SIG-M5 treated with dmso at 0.1 percent for 504 hours (cell line): ENCODE results near the gene IRF8.
A peak's percentile ranks its signal among the peaks of the same experiment; 100 is the strongest.
"Not testable (repeated sequence)": the region's sequence is repeated elsewhere in the genome, so short reads cannot be mapped to it uniquely, and the experiment has no call there.

Experiments
- DNase-seq: peaks from one replicate; lab custom pipeline; 2025; ENCODE audit not compliant: unreplicated experiment; lab: John Stamatoyannopoulos, UW

IRF8 gene

GRCh38 chr16:85929259-85929721 lies 30.3 kb downstream of the IRF8 start:
- no peak for DNase-seq

GRCh38 chr16:85930301-85930700 lies 31.3 kb downstream of the IRF8 start:
- DNase-seq: no peak

- no peak for DNase-seq
Measured at GRCh38 chr16:85931596-85932402, 32.8 kb downstream of the IRF8 start.

- no peak for DNase-seq
Measured at GRCh38 chr16:85934210-85934609, 35.2 kb downstream of the IRF8 start.

GRCh38 chr16:85935391-85935973 lies 36.5 kb downstream of the IRF8 start:
- DNase-seq: no peak

- DNase-seq: peak; percentile 81
Measured at GRCh38 chr16:85935974-85936760, 37.2 kb downstream of the IRF8 start.

- no peak for DNase-seq
Measured at GRCh38 chr16:85936816-85937215, 37.9 kb downstream of the IRF8 start.

- no peak for DNase-seq
Measured at GRCh38 chr16:85940214-85940613, 41.3 kb downstream of the IRF8 start.

- DNase-seq: no peak
Measured at GRCh38 chr16:85941863-85942644, 43.1 kb downstream of the IRF8 start.

GRCh38 chr16:85942659-85943058 lies 43.7 kb downstream of the IRF8 start:
- not testable (repeated sequence) for DNase-seq

- DNase-seq: peak; percentile 70
Measured at GRCh38 chr16:85943711-85944110, 44.7 kb downstream of the IRF8 start.

- DNase-seq: no peak
Measured at GRCh38 chr16:85944572-85945423, 45.8 kb downstream of the IRF8 start.

GRCh38 chr16:85945424-85945751 lies 46.4 kb downstream of the IRF8 start:
- DNase-seq: no peak

GRCh38 chr16:85946541-85947124 lies 47.7 kb downstream of the IRF8 start:
- no peak for DNase-seq

- no peak for DNase-seq
Measured at GRCh38 chr16:85947230-85948137, 48.5 kb downstream of the IRF8 start.

GRCh38 chr16:85948138-85948509 lies 49.2 kb downstream of the IRF8 start:
- DNase-seq: no peak

GRCh38 chr16:85948616-85949265 lies 49.8 kb downstream of the IRF8 start:
- DNase-seq: peak; percentile 51

GRCh38 chr16:85950136-85950918 lies 51.4 kb downstream of the IRF8 start:
- no peak for DNase-seq
